Kidney epithelial cell (primary cell): ENCODE measurements around the gene ZNF286A. TPM values are rescaled to one million over a fixed set of nuclear protein-coding genes. Genes with fewer than 3 reads are reported as not detected.
"Not testable (repeated sequence)": the region's sequence is repeated elsewhere in the genome, so short reads cannot be mapped to it uniquely, and the experiment has no call there.

ENCODE experiments used
- DNase-seq: peaks from one replicate; pipeline ENCODE4 v3.0.0-alpha.2; 2010; ENCODE audit warnings: low read depth
- H3K27me3 ChIP-seq: 2 replicates; pipeline ENCODE4 v1.6.0; 2011; ENCODE audit warnings: low read length; ENCODE audit not compliant: control insufficient read depth, insufficient read depth
- H3K36me3 ChIP-seq: 2 replicates; pipeline ENCODE4 v1.5.1; 2011; ENCODE audit warnings: low read length; ENCODE audit not compliant: control insufficient read depth, insufficient read depth
- H3K4me3 ChIP-seq: 2 replicates; pipeline ENCODE4 v1.5.1; 2011; ENCODE audit warnings: low read depth, mild to moderate bottlenecking, control low read depth, low read length
- CTCF ChIP-seq: IDR thresholded peaks from 2 replicates; pipeline ENCODE4 v1.5.1; 2011; ENCODE audit warnings: mild to moderate bottlenecking, moderate library complexity, low read length, control low read depth, inconsistent platforms; ENCODE audit not compliant: insufficient read depth, poor library complexity, severe bottlenecking
- total RNA-seq: library from RNA; depleted of rRNA; stranded (reverse); fragments of >200 nt; gene quantifications from 2 replicates; pipeline ENCODE4 v1.2.3, GENCODE V29; 2015

The ZNF286A gene
- total RNA-seq, result 33.7 and 62.2 TPM in 2 replicates

GRCh38 chr17:15699413-15699924, at the start of gene ZNF286A:
TSS of gene ZNF286A (plus strand) at chr17:15699752. CDS start at chr17:15700330, 578 bp downstream.
- H3K4me3 ChIP-seq, result peak within 1 kb of the TSS; percentile 41
- H3K27me3 ChIP-seq, H3K36me3 ChIP-seq: not testable (repeated sequence)
- peak; percentile 96 for DNase-seq

DNA sequence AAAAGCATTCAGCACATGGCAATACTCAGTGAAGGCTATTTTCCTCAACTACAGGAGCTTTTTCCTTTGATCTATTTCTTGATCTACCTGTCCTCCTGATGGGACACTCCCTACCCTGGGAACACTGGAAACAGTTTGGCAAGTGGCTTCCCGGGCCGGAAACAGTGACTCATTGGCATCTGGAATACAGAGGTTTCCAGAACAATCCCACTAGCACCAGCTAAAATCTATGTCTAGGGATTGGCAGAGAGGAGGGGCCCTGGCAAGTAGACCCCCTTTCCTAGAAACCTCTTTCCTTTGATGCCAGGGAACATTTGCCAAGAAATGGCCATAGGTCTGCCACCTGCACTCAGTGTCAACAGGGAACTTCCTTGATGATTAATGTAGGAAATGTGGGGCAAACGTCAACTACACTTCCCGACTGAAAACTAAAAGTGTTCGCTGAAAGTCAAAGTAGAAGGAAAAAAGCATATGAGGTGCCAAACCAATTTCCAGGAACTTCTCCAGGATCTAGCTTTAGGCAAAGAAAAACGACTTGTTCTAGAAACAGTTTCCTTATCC, 49.6 kb upstream of the ZNF286A start:
- DNase-seq, result no peak
- TF ChIP-seq CTCF, result no peak
- Histone ChIP-seq H3K36me3 (no peaks in the 10 kb centered on the region), H3K4me3 (peak overlapping the region; percentile 46), H3K27me3 (no peaks in the 10 kb centered on the region)

- no peak for TF ChIP-seq CTCF
- DNase-seq, result no peak
- no peaks in the 10 kb centered on the region for H3K27me3 ChIP-seq
- H3K36me3 ChIP-seq, result no peaks in the 10 kb centered on the region
- peak overlapping the region; percentile 46 for H3K4me3 ChIP-seq
Measured at GRCh38 chr17:15650741-15651582, 48.6 kb upstream of the ZNF286A start.

- Histone ChIP-seq H3K4me3 (peak overlapping the region; percentile 46), H3K36me3 (no peaks in the 10 kb centered on the region), H3K27me3 (no peaks in the 10 kb centered on the region)
- DNase-seq, result peak; percentile 97
- TF ChIP-seq CTCF, result no peak
Measured at GRCh38 chr17:15651583-15652110, 47.9 kb upstream of the ZNF286A start.

GRCh38 chr17:15652960-15653359, 46.6 kb upstream of the ZNF286A start:
- no peak for DNase-seq
- no peak overlapping the region for H3K4me3 ChIP-seq
- H3K36me3 ChIP-seq, result no peaks in the 10 kb centered on the region
- no peak for TF ChIP-seq CTCF
- no peaks in the 10 kb centered on the region for H3K27me3 ChIP-seq

DNA sequence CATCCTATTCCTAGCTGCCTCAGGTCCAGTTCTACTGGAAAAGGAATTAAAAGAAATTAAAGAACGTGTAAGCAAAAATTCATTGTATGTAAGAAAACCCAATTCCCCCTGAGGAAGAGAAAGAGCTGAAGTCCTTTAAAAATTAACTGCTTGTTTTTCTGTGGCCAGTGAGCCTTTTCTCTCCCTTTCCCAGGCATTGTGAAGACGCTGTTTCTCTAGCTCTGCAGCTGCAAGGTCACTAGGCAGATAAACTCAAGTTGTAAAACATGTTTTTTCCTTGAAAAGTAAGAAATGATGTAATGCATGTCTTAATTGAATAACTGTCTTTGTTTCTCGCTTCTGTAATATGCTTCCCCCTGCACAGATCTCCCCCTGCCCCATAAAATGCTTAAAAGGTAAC, 45.2 kb upstream of the ZNF286A start:
- H3K27me3 ChIP-seq, DNase-seq, H3K4me3 ChIP-seq, H3K36me3 ChIP-seq: not testable (repeated sequence)
